Measurements from ENCODE around the gene TBC1D10B.

The TBC1D10B gene

GRCh38 chr16:30355954-30356308 lies 14.4 kb downstream of the TBC1D10B start:
- no peak for TF ChIP-seq ZFX (IDR thresholded peaks at IDR 0.05; ENCODE audit: borderline replicate concordance)
- TF ChIP-seq, protein P1, sequence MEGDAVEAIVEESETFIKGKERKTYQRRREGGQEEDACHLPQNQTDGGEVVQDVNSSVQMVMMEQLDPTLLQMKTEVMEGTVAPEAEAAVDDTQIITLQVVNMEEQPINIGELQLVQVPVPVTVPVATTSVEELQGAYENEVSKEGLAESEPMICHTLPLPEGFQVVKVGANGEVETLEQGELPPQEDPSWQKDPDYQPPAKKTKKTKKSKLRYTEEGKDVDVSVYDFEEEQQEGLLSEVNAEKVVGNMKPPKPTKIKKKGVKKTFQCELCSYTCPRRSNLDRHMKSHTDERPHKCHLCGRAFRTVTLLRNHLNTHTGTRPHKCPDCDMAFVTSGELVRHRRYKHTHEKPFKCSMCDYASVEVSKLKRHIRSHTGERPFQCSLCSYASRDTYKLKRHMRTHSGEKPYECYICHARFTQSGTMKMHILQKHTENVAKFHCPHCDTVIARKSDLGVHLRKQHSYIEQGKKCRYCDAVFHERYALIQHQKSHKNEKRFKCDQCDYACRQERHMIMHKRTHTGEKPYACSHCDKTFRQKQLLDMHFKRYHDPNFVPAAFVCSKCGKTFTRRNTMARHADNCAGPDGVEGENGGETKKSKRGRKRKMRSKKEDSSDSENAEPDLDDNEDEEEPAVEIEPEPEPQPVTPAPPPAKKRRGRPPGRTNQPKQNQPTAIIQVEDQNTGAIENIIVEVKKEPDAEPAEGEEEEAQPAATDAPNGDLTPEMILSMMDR (IDR thresholded peaks at IDR 0.05), result no peak
- peak overlapping the region; percentile 92 for H3K27ac ChIP-seq

- peak within 1 kb of the TSS; percentile 92 for H3K27ac ChIP-seq
- TF ChIP-seq, protein P1 (IDR thresholded peaks at IDR 0.05), result peak; percentile 12; the same call in 1 of the 2 replicates
- TF ChIP-seq ZFX (IDR thresholded peaks at IDR 0.05; ENCODE audit: borderline replicate concordance), result no peak
Measured at GRCh38 chr16:30355144-30355953, 14.9 kb downstream of the TBC1D10B start, which contains the start of gene CD2BP2. TSS of gene CD2BP2 (minus strand) at chr16:30355308. CDS start at chr16:30354681, 627 bp downstream.

- TF ChIP-seq ZFX (IDR thresholded peaks at IDR 0.05; ENCODE audit: borderline replicate concordance), result no peak
- TF ChIP-seq, protein P1 (IDR thresholded peaks at IDR 0.05), result no peak
- H3K27ac ChIP-seq, result peak overlapping the region; percentile 92
Measured at GRCh38 chr16:30354423-30355143, 15.7 kb downstream of the TBC1D10B start.

- TF ChIP-seq ZFX (IDR thresholded peaks at IDR 0.05; ENCODE audit: borderline replicate concordance), result no peak
- TF ChIP-seq, protein P1 (IDR thresholded peaks at IDR 0.05), result no peak
- peak overlapping the region; percentile 92; the same call in 1 of the 2 replicates for H3K27ac ChIP-seq
Measured at GRCh38 chr16:30353438-30354129, 16.7 kb downstream of the TBC1D10B start.

- no peak overlapping the region for H3K27ac ChIP-seq
- TF ChIP-seq, protein P1 (IDR thresholded peaks at IDR 0.05), result 0 out of 2 replicates have a peak, but pooled peaks have one; percentile 16
- TF ChIP-seq ZFX (IDR thresholded peaks at IDR 0.05; ENCODE audit: borderline replicate concordance), result no peak
Measured at GRCh38 chr16:30352488-30353401, 17.5 kb downstream of the TBC1D10B start.

DNA sequence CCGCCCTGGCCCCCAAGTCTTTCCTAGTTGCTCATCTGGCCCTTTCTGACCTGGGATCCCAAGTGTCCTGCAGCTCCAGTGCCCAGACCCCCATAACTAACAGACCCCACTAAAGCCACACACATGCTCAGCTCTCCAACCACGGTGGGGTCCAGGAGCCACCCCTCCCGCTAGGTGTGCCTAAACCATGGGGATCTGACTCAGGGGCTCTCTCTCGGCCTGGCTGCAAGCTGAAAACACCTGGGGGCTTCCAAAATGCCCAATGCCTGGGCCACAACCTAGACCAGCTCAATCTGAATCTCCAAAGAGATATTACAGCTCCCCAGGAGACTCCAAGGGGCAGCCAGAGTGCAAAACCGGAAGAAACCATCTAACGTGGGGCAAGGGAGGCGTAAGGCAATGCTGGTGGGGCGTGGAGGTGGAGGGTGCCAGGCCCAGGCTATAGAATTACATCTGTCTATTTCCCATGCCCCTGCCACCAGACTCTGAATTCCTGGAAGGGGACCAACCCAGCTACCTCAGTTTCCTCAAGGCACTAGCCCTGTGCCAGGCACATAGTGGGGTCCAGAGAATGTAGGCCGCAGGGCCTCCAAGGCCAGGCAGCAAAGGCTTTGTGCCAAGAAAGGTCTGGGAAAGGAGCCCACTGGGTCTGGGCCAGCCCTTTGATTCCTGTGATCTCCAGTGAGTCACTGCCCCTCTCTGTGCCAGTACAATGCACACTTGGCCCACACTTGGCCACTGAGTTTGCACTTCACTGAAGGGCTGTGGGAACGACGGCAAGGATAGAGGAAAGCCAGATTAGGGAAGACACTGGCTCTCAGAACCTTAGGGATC lies 18.5 kb downstream of the TBC1D10B start:
- no peak overlapping the region for H3K27ac ChIP-seq
- TF ChIP-seq, protein P1 (IDR thresholded peaks at IDR 0.05), result no peak

Measured in 22Rv1 (cell line).